Measurements from ENCODE around the gene ZMYM4. TPM values are rescaled to one million over a fixed set of nuclear protein-coding genes. Genes with fewer than 3 reads are reported as not detected.

ZMYM4 gene
- total RNA-seq, 2 donors from 2014 or later: 29.0 to 42.8 TPM

DNA sequence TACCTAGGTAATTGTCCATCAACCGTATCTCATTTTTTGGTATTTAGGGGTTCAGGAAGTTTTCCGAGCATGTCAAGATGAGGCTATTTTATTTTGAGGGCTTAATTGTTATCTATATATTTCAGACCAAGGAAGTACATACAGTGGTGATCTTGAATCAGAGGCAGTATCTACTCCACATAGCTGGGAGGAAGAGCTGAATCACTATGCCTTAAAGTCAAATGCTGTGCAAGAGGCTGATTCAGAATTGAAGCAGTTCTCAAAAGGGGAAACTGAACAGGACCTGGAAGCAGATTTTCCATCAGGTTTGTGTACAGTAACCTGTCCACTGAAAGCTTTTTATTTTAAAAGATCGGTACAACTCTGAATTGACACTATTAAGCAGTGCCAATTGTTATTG is 130.2 kb downstream of the ZMYM4 start:
- H3K9me3 ChIP-seq: no peaks in the 10 kb centered on the region
- DNase-seq (ENCODE audit: low spot score) (no peak), ATAC-seq (ENCODE audit: insufficient number of reproducible peaks, low FRiP score, low read depth) (no peak)
- no peaks in the 10 kb centered on the region for H3K27me3 ChIP-seq (replicated peaks; ENCODE audit: insufficient read depth)
- TF ChIP-seq, protein P1, sequence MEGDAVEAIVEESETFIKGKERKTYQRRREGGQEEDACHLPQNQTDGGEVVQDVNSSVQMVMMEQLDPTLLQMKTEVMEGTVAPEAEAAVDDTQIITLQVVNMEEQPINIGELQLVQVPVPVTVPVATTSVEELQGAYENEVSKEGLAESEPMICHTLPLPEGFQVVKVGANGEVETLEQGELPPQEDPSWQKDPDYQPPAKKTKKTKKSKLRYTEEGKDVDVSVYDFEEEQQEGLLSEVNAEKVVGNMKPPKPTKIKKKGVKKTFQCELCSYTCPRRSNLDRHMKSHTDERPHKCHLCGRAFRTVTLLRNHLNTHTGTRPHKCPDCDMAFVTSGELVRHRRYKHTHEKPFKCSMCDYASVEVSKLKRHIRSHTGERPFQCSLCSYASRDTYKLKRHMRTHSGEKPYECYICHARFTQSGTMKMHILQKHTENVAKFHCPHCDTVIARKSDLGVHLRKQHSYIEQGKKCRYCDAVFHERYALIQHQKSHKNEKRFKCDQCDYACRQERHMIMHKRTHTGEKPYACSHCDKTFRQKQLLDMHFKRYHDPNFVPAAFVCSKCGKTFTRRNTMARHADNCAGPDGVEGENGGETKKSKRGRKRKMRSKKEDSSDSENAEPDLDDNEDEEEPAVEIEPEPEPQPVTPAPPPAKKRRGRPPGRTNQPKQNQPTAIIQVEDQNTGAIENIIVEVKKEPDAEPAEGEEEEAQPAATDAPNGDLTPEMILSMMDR (IDR thresholded peaks at IDR 0.05): no peak
- H3K4me3 ChIP-seq: no peak overlapping the region
- H3K4me1 ChIP-seq (ENCODE audit: control insufficient read depth in 1 of 2, low read depth in 2 of 2): no peaks in the 10 kb centered on the region
- H3K27ac ChIP-seq: no peak overlapping the region
- peaks cover 21% of the 10 kb centered on the region for H3K36me3 ChIP-seq

DNA sequence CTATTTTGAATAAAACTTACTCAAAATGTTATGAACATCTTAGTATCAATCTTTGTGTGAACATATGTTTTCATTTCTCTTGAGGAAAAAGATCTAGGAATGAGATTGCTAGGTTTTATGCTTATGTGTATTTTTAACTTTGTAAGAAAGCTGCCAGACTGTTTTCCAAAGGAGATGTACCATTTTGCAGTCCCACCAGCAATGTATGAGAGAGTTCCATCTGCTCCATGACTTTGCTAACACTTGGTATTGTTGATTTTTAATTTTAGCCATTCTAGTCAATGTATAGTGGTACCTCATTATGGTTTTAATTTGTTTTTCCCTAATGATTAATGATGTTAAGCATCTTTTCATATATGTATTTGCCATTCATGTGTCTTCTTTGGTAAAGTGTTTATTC is 132.5 kb downstream of the ZMYM4 start:
- Histone ChIP-seq H3K4me1 (ENCODE audit: control insufficient read depth in 1 of 2, low read depth in 2 of 2) (no peaks in the 10 kb centered on the region), H3K27ac (no peak overlapping the region), H3K9me3 (no peaks in the 10 kb centered on the region), H3K4me3 (no peak overlapping the region), H3K27me3 (replicated peaks; ENCODE audit: insufficient read depth) (no peaks in the 10 kb centered on the region), H3K36me3 (peaks cover 27% of the 10 kb centered on the region)
- TF ChIP-seq, protein P1 (IDR thresholded peaks at IDR 0.05): no peak
- DNase-seq (ENCODE audit: low spot score) (no peak), ATAC-seq (ENCODE audit: insufficient number of reproducible peaks, low FRiP score, low read depth) (no peak)

DNA sequence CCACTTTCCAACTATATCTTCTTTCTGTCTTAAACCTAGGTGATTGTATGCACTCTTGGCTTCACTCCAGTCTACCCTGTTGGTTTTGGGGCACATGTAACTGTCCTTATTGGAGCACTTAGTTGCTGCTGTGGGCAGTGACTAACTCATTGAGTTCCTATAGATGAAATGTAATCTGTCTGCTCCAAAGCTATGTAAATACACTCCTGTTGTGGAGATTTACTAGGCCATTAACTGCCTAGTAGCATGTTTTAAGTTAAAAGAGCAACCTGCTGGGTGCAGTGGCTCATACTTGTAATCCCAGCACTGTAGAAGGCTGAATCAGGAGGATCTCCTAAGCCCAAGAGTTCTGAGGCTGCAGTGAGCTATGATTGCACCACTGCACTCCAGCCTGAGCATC is 137.6 kb downstream of the ZMYM4 start:
- H3K9me3 ChIP-seq: no peaks in the 10 kb centered on the region
- H3K27ac ChIP-seq: no peak overlapping the region
- H3K4me3 ChIP-seq: no peak overlapping the region
- no peaks in the 10 kb centered on the region for H3K4me1 ChIP-seq (ENCODE audit: control insufficient read depth in 1 of 2, low read depth in 2 of 2)
- no peaks in the 10 kb centered on the region for H3K27me3 ChIP-seq (replicated peaks; ENCODE audit: insufficient read depth)
- TF ChIP-seq, protein P1 (IDR thresholded peaks at IDR 0.05): no peak
- H3K36me3 ChIP-seq: peaks cover 26% of the 10 kb centered on the region
- ATAC-seq (ENCODE audit: insufficient number of reproducible peaks, low FRiP score, low read depth) (no peak), DNase-seq (ENCODE audit: low spot score) (no peak)

DNA sequence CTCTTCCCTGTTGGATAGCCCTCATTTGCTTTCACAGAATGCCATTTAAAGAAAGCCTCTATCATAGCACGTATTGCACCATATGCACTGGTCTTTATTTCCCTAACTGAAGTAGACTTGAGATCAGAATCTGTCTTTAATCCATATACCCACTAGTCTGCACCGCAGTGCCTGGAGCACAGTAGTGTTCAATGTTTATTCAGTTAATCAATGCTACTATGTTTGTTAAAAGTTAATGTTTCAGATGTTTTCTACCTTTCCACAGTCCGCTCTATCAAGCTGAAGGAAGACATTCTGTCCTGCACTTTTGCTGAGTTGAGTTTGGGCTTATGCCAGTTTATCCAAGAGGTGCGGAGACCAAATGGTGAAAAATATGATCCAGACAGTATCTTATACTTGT is 139.2 kb downstream of the ZMYM4 start:
- Histone ChIP-seq H3K4me1 (ENCODE audit: control insufficient read depth in 1 of 2, low read depth in 2 of 2) (no peaks in the 10 kb centered on the region), H3K9me3 (no peaks in the 10 kb centered on the region), H3K36me3 (peaks cover 24% of the 10 kb centered on the region), H3K4me3 (no peak overlapping the region), H3K27me3 (replicated peaks; ENCODE audit: insufficient read depth) (no peaks in the 10 kb centered on the region), H3K27ac (no peak overlapping the region)
- ATAC-seq (ENCODE audit: insufficient number of reproducible peaks, low FRiP score, low read depth) (no peak), DNase-seq (ENCODE audit: low spot score) (no peak)
- TF ChIP-seq, protein P1 (IDR thresholded peaks at IDR 0.05): no peak

DNA sequence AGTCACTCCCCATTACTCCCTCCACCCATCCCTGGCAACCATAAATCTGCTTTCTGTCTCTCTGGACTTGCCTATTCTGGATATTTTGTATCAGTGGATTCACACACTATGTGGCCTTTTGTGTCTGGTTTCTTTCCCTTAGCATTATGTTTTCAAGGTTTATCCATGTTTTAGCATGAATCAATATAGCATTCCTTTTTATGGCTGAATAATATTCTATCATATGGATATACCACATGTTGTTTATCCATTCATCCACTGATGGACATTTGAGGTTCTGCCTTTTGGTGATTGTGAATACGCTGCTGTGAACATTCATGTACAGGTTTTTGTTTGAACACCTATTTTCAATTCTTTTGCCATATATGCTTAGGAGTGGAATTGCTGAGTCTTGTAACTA is 140.4 kb downstream of the ZMYM4 start:
- Histone ChIP-seq H3K36me3 (peaks cover 24% of the 10 kb centered on the region), H3K27ac (no peak overlapping the region), H3K9me3 (no peaks in the 10 kb centered on the region), H3K27me3 (replicated peaks; ENCODE audit: insufficient read depth) (no peaks in the 10 kb centered on the region), H3K4me3 (no peak overlapping the region), H3K4me1 (ENCODE audit: control insufficient read depth in 1 of 2, low read depth in 2 of 2) (no peaks in the 10 kb centered on the region)
- TF ChIP-seq, protein P1 (IDR thresholded peaks at IDR 0.05): no peak
- ATAC-seq (ENCODE audit: insufficient number of reproducible peaks, low FRiP score, low read depth) (no peak), DNase-seq (ENCODE audit: low spot score) (no peak)
